A673 (cell line): ENCODE measurements around the gene TMPO.

Experiments
- EZH2 ChIP-seq: fragments of 200-600 bp; sonication (generic); IDR thresholded peaks from 2 replicates; pipeline ENCODE4 v1.6.1; 2017; ENCODE audit warnings: borderline replicate concordance, low read depth, mild to moderate bottlenecking, mixed read lengths, antibody characterized with exemption, low read length; ENCODE audit not compliant: poor library complexity, severe bottlenecking
- TF ChIP-seq, protein P1 (sequence below): fragments of 300-800, 200-600 bp; sonication (generic); conservative IDR thresholded peaks from 2 replicates; pipeline ENCODE4 v1.5.1; 2017; ENCODE audit warnings: low read depth, mild to moderate bottlenecking, antibody characterized with exemption, low read length, moderate library complexity, mixed read lengths

DNA sequence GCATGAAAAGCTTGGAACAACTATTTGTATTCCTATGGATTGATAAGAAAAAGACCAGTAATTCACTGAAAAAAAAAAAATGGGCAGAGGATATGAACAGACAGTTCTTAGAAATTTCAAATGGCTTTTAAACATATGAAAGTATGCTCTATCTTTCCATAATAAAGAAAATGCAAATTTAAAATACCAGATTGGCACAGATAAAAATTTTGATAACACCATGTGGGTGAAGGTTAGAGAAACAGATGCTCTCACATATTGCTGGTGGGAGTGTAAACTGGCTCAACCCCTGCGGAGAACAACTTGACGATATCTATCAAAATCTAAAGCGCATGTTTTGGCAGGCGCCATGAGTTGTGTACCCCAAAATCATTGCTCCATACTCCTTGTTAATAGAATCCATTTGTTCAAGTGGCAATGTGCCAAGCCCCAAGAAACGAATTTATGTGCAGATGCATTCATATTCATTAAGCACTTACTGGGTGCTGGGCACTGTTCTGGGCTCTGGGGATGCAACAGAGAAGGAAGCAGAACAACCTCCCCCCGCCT is 29.5 kb upstream of the TMPO start:
- TF ChIP-seq, protein P1, sequence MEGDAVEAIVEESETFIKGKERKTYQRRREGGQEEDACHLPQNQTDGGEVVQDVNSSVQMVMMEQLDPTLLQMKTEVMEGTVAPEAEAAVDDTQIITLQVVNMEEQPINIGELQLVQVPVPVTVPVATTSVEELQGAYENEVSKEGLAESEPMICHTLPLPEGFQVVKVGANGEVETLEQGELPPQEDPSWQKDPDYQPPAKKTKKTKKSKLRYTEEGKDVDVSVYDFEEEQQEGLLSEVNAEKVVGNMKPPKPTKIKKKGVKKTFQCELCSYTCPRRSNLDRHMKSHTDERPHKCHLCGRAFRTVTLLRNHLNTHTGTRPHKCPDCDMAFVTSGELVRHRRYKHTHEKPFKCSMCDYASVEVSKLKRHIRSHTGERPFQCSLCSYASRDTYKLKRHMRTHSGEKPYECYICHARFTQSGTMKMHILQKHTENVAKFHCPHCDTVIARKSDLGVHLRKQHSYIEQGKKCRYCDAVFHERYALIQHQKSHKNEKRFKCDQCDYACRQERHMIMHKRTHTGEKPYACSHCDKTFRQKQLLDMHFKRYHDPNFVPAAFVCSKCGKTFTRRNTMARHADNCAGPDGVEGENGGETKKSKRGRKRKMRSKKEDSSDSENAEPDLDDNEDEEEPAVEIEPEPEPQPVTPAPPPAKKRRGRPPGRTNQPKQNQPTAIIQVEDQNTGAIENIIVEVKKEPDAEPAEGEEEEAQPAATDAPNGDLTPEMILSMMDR: no peak
- TF ChIP-seq EZH2: no peak
